Liver (tissue), 9 donors: ENCODE measurements around the gene GFY. TPM values are rescaled to one million over a fixed set of nuclear protein-coding genes. Genes with fewer than 3 reads are reported as not detected.

Source experiments
- DNase-seq: peaks from one replicate; pipeline ENCODE4 v3.0.0-alpha.2; 2017; ENCODE audit warnings: low spot score
- H3K27ac ChIP-seq, 2 donors: one replicate each; pipeline ENCODE4 v1.7.0; 2013; ENCODE audit warnings: inconsistent platforms in 2 of 2, low read length in 2 of 2, control low read depth in 1 of 2, low read depth in 1 of 2, mild to moderate bottlenecking in 1 of 2
- H3K27me3 ChIP-seq, 4 donors: one replicate each; pipeline versions ENCODE4 v1.6.1 to v1.7.0; 2013; ENCODE audit warnings: low read length in 3 of 4, inconsistent platforms in 1 of 4, mild to moderate bottlenecking in 1 of 4, moderate library complexity in 1 of 4; ENCODE audit not compliant: control insufficient read depth in 4 of 4, insufficient read depth in 4 of 4
- H3K36me3 ChIP-seq, 4 donors: one replicate each; pipeline versions ENCODE4 v1.6.1 to v1.7.0; 2013; ENCODE audit warnings: low read length in 3 of 4, mild to moderate bottlenecking in 3 of 4, low read depth in 1 of 4, moderate library complexity in 1 of 4; ENCODE audit not compliant: control insufficient read depth in 4 of 4, insufficient read depth in 3 of 4
- H3K4me1 ChIP-seq, 4 donors: one replicate each; pipeline versions ENCODE4 v1.6.1 to v1.7.0; 2013; ENCODE audit warnings: low read length in 3 of 4, mild to moderate bottlenecking in 3 of 4, moderate library complexity in 1 of 4; ENCODE audit not compliant: control insufficient read depth in 4 of 4, insufficient read depth in 4 of 4
- H3K4me3 ChIP-seq, 3 donors: one replicate each; pipeline versions ENCODE4 v1.6.1 to v1.7.0; 2013; ENCODE audit warnings: low read length in 3 of 3, control low read depth in 1 of 3, low read depth in 1 of 3, mild to moderate bottlenecking in 1 of 3
- H3K9ac ChIP-seq, 2 donors: one replicate each; pipeline ENCODE4 v1.7.0; 2013; ENCODE audit warnings: low read length in 2 of 2, mild to moderate bottlenecking in 2 of 2, moderate library complexity in 2 of 2, control low read depth in 1 of 2, low read depth in 1 of 2
- H3K9me3 ChIP-seq, 4 donors: one replicate each; pipeline versions ENCODE4 v1.6.1 to v1.7.0; 2013; ENCODE audit warnings: low read length in 3 of 4; ENCODE audit not compliant: control insufficient read depth in 4 of 4
- FOXA1 ChIP-seq: IDR thresholded peaks from 2 replicates; pipeline ENCODE4 v1.6.1; 2016; ENCODE audit warnings: antibody characterized with exemption
- GABPA ChIP-seq, 2 donors: IDR thresholded peaks in 1 of 2; conservative IDR thresholded peaks in 1 of 2; 2 replicates each; pipeline ENCODE4 v1.6.1; 2016; ENCODE audit warnings: antibody characterized with exemption in 2 of 2, mild to moderate bottlenecking in 1 of 2, moderate library complexity in 1 of 2
- HNF4G ChIP-seq: IDR thresholded peaks from 2 replicates; pipeline ENCODE4 v1.6.1; 2016; ENCODE audit warnings: antibody characterized with exemption
- JUND ChIP-seq, 2 donors: IDR thresholded peaks; 2 replicates each; pipeline ENCODE4 v1.6.1; 2016; ENCODE audit warnings: antibody characterized with exemption in 2 of 2
- RAD21 ChIP-seq, 2 donors: IDR thresholded peaks; 2 replicates each; pipeline ENCODE4 v1.6.1; 2016; ENCODE audit warnings: antibody characterized with exemption in 2 of 2, mild to moderate bottlenecking in 2 of 2
- SP1 ChIP-seq: IDR thresholded peaks from 2 replicates; pipeline ENCODE4 v1.6.1; 2018; ENCODE audit warnings: antibody characterized with exemption, mild to moderate bottlenecking
- TAF1 ChIP-seq: conservative IDR thresholded peaks from 2 replicates; pipeline ENCODE4 v1.6.1; 2016; ENCODE audit warnings: antibody characterized with exemption, mild to moderate bottlenecking
- YY1 ChIP-seq: IDR thresholded peaks from 2 replicates; pipeline ENCODE4 v1.6.1; 2016; ENCODE audit warnings: antibody characterized with exemption, mild to moderate bottlenecking
- WGBS: extraction: QIAGEN DNeasy Blood & Tissue Kit; methylation state at CpG from one replicate; pipeline ENCODE4 v1.1.7; 2013; 5-methylcytosine and 5-hydroxymethylcytosine counted together
- polyA plus RNA-seq, 2 donors: library from polyadenylated mRNA; stranded (reverse) in 1 of 2; unstranded in 1 of 2; fragments of 200-250 nt in 1 of 2; fragments of >200 nt in 1 of 2; fragmentation: Nextera tagmentation in 1 of 2; extraction: Ambion mirVana in 1 of 2; gene quantifications; one replicate each; pipeline versions ENCODE4 v1.2.1 to v1.2.3, GENCODE V29; 2013 to 2015
- total RNA-seq, 2 donors: library from RNA; depleted of rRNA; stranded (reverse); fragments of >200 nt; gene quantifications; one replicate each; pipeline ENCODE4 v1.2.3, GENCODE V29; 2014
- TF ChIP-seq, protein P1 (sequence below): IDR thresholded peaks from 2 replicates; pipeline ENCODE4 v1.6.1; 2016; ENCODE audit warnings: antibody characterized with exemption
- TF ChIP-seq, protein P2 (sequence below): IDR thresholded peaks from 2 replicates; pipeline ENCODE4 v1.6.1; 2016; ENCODE audit warnings: antibody characterized with exemption
- TF ChIP-seq, protein P3 (sequence below): fragments of 150-350 bp; IDR thresholded peaks from 2 replicates; pipeline ENCODE4 v1.5.1; 2017; ENCODE audit warnings: improper control_type of control experiment, low read depth, low read length; ENCODE audit not compliant: missing input control
- TF ChIP-seq, protein P4 (sequence below): IDR thresholded peaks from 2 replicates; pipeline ENCODE4 v1.6.1; 2016; ENCODE audit warnings: antibody characterized with exemption
- donor health status: healthy.
- donor health status: healthy.
- donor health status: healthy.
- donor health status: healthy.
- donor health status: healthy.

Gene GFY
- total and polyA plus RNA-seq, 4 donors: not detected

DNA sequence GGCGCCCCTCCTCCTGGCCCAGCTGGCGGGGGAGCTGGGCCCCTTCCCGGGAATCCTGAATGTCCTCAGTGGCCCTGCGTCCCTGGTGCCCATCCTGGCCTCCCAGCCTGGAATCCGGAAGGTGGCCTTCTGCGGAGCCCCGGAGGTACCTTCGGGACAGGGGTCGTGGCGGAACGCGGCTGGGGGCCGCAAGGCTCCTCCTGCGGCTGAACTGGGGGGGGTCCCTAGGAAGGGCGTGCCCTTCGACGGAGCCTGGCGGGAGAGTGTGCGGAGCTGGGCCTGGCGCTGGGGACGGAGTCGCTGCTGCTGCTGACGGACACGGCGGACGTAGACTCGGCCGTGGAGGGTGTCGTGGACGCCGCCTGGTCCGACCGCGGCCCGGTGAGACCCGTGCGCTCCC, 36.5 kb downstream of the GFY start:
- Histone ChIP-seq H3K4me3 (no peak overlapping the region), H3K4me1 (no peaks in the 10 kb centered on the region), H3K36me3 (peaks cover 2 to 14% (median 4%) of the 10 kb centered on the region in 4 donors), H3K27me3 (no peaks in the 10 kb centered on the region), H3K9ac (no peak overlapping the region), H3K27ac (no peak overlapping the region), H3K9me3 (no peaks in the 10 kb centered on the region)
- TF ChIP-seq FOXA1: no peak
- no peak for TF ChIP-seq HNF4G
- TF ChIP-seq JUND (IDR thresholded peaks at IDR 0.05): no peak
- TF ChIP-seq, protein P1, sequence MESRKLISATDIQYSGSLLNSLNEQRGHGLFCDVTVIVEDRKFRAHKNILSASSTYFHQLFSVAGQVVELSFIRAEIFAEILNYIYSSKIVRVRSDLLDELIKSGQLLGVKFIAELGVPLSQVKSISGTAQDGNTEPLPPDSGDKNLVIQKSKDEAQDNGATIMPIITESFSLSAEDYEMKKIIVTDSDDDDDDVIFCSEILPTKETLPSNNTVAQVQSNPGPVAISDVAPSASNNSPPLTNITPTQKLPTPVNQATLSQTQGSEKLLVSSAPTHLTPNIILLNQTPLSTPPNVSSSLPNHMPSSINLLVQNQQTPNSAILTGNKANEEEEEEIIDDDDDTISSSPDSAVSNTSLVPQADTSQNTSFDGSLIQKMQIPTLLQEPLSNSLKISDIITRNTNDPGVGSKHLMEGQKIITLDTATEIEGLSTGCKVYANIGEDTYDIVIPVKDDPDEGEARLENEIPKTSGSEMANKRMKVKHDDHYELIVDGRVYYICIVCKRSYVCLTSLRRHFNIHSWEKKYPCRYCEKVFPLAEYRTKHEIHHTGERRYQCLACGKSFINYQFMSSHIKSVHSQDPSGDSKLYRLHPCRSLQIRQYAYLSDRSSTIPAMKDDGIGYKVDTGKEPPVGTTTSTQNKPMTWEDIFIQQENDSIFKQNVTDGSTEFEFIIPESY: no peak
- TF ChIP-seq SP1: no peak
- TF ChIP-seq TAF1: no peak
- TF ChIP-seq GABPA (IDR thresholded peaks at IDR 0.05 in 1 of 2, conservative IDR thresholded peaks at IDR 0.05 in 1 of 2): no peak
- no peak for TF ChIP-seq RAD21 (IDR thresholded peaks at IDR 0.05)
- TF ChIP-seq, protein P2, sequence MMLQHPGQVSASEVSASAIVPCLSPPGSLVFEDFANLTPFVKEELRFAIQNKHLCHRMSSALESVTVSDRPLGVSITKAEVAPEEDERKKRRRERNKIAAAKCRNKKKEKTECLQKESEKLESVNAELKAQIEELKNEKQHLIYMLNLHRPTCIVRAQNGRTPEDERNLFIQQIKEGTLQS: no peak
- no peak for DNase-seq
- WGBS: 97% methylated on average over 37 of the region's 37 CpGs

DNA sequence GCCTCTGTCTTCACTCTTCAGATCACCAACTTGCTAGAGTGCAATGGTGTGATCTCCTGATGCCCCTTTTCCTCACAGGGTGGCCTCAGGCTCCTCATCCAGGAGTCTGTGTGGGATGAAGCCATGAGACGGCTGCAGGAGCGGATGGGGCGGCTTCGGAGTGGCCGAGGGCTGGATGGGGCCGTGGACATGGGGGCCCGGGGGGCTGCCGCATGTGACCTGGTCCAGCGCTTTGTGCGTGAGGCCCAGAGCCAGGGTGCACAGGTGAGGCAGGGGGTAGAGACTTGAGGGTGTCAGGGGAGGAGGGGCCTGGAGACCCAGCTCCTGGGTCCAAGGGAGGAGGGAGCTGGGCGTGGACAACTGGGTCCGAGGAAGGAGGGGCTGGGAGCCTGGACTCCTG, 37.3 kb downstream of the GFY start:
- 97% methylated on average over 12 of the region's 12 CpGs for WGBS
- peaks cover 2 to 17% (median 4%) of the 10 kb centered on the region in 4 donors for H3K36me3 ChIP-seq
- H3K27me3 ChIP-seq: no peaks in the 10 kb centered on the region

DNA sequence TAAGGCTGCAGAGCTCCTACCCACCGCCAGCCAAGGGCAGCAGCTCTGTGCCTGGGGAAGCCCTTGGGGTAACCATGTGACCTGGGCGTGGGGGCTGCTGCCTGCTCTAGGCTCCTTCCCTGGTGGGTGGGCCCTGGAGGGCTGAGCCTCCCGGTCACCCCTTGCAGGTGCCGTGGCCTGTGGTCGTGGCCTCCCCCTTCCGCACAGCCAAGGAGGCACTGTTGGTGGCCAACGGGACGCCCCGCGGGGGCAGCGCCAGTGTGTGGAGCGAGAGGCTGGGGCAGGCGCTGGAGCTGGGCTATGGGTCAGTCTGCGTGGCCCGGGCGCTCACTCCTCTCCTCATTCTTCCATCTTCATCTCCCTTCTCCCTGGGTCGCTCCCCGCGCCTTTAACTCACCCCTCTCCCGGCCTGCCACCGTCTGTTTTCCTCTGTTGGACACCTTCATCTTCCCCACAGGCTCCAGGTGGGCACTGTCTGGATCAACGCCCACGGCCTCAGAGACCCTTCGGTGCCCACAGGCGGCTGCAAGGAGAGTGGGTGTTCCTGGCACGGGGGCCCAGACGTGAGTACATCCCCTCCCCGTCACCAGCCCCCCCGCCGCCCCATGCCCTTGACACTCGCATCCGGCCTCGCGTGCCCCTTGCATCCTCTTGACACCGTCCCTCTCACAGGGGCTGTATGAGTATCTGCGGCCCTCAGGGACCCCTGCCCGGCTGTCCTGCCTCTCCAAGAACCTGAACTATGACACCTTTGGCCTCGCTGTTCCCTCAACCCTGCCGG, 39.0 kb downstream of the GFY start:
- Histone ChIP-seq H3K27ac (no peak overlapping the region), H3K4me3 (no peak overlapping the region), H3K9ac (no peak overlapping the region), H3K27me3 (no peaks in the 10 kb centered on the region), H3K36me3 (peaks cover under 1 to 17% (median 4%) of the 10 kb centered on the region in 4 donors), H3K9me3 (no peaks in the 10 kb centered on the region), H3K4me1 (no peaks in the 10 kb centered on the region)
- WGBS: 96% methylated on average over 39 of the region's 39 CpGs
- TF ChIP-seq FOXA1: no peak
- no peak for TF ChIP-seq TAF1
- no peak for TF ChIP-seq JUND (IDR thresholded peaks at IDR 0.05)
- TF ChIP-seq GABPA (IDR thresholded peaks at IDR 0.05 in 1 of 2, conservative IDR thresholded peaks at IDR 0.05 in 1 of 2): no peak
- TF ChIP-seq, protein P3, sequence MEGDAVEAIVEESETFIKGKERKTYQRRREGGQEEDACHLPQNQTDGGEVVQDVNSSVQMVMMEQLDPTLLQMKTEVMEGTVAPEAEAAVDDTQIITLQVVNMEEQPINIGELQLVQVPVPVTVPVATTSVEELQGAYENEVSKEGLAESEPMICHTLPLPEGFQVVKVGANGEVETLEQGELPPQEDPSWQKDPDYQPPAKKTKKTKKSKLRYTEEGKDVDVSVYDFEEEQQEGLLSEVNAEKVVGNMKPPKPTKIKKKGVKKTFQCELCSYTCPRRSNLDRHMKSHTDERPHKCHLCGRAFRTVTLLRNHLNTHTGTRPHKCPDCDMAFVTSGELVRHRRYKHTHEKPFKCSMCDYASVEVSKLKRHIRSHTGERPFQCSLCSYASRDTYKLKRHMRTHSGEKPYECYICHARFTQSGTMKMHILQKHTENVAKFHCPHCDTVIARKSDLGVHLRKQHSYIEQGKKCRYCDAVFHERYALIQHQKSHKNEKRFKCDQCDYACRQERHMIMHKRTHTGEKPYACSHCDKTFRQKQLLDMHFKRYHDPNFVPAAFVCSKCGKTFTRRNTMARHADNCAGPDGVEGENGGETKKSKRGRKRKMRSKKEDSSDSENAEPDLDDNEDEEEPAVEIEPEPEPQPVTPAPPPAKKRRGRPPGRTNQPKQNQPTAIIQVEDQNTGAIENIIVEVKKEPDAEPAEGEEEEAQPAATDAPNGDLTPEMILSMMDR: no peak
- no peak for TF ChIP-seq RAD21 (IDR thresholded peaks at IDR 0.05)
- TF ChIP-seq, protein P4, sequence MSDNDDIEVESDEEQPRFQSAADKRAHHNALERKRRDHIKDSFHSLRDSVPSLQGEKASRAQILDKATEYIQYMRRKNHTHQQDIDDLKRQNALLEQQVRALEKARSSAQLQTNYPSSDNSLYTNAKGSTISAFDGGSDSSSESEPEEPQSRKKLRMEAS: no peak
- no peak for TF ChIP-seq YY1
- DNase-seq: no peak

More for the DNA sequence above, 37.3 kb downstream of the GFY start:
- Histone ChIP-seq H3K9ac (no peak overlapping the region), H3K9me3 (no peaks in the 10 kb centered on the region), H3K4me1 (no peaks in the 10 kb centered on the region), H3K27ac (no peak overlapping the region), H3K4me3 (no peak overlapping the region)
- no peak for DNase-seq
- TF ChIP-seq FOXA1: no peak
- no peak for TF ChIP-seq YY1
- TF ChIP-seq SP1: no peak
